Measurements from ENCODE around the gene CYRIA.

The CYRIA gene

GRCh38 chr2:16657671-16658070 is 8.0 kb downstream of the CYRIA start:
- H3K4me3 ChIP-seq (ENCODE audit: low read depth, low read length): no peak overlapping the region
- TF ChIP-seq CTCF (IDR thresholded peaks at IDR 0.05; ENCODE audit: borderline replicate concordance, insufficient read depth, low read depth, low read length): no peak

- H3K4me3 ChIP-seq (ENCODE audit: low read depth, low read length): no peak overlapping the region
- no peak for TF ChIP-seq CTCF (IDR thresholded peaks at IDR 0.05; ENCODE audit: borderline replicate concordance, insufficient read depth, low read depth, low read length)
Measured at GRCh38 chr2:16656784-16657391, 8.7 kb downstream of the CYRIA start.

- TF ChIP-seq CTCF (IDR thresholded peaks at IDR 0.05; ENCODE audit: borderline replicate concordance, insufficient read depth, low read depth, low read length): no peak
Measured at GRCh38 chr2:16655905-16656642, 9.6 kb downstream of the CYRIA start.

DNA sequence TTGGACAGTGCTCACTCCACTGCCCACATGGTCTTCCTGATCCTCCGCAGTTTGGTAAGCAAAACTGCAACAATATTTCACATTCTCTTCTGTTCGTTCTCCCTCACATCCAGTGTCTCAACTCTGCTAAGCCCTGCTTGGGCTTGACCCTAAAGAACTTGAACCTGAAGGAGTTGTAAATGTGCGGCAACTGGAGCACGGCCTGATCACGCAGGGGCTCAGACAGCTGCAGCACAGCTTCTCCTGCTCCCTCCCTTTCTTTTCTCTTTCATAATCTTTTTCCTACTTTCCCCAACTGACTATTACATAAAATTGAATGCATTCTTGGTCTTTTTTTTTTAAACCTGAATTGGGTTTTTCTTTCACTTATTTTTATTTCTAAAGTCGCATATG is 10.2 kb downstream of the CYRIA start:
- no peak overlapping the region for H3K4me3 ChIP-seq (ENCODE audit: low read depth, low read length)
- TF ChIP-seq CTCF (IDR thresholded peaks at IDR 0.05; ENCODE audit: borderline replicate concordance, insufficient read depth, low read depth, low read length): no peak

More at GRCh38 chr2:16655905-16656642, 9.6 kb downstream of the CYRIA start:
- H3K4me3 ChIP-seq (ENCODE audit: low read depth, low read length): no peak overlapping the region

DNA sequence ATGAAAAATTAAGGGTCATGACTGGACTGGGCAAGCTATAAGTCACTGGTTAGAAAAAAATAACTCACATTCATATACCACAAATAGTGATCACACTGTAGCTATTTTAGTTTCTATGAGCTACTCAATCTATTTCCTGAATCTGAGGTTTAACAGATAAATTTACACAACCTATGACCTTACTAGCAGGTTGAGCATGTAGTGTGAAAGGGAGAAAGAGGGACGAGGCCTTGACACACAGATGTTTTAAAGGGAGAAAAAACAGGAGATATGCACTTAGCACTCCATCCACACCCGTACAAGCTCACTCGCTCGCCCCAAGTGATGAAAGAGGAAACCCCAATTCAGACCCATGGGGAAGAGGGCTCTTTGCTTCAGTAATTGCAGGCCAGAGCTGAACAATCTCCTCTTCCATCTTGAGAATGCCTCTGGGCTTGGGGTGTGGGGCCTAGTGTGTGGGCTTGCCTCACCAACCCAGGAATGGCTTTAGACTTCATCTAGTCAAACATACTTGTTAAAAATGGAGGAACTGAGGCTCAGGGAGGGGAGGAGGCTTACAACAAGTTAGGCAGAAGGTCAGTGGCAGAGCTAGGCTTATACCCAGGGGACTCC is 10.7 kb downstream of the CYRIA start:
- no peak overlapping the region for H3K4me3 ChIP-seq (ENCODE audit: low read depth, low read length)
- TF ChIP-seq CTCF (IDR thresholded peaks at IDR 0.05; ENCODE audit: borderline replicate concordance, insufficient read depth, low read depth, low read length): no peak

GRCh38 chr2:16653799-16654198 is 11.8 kb downstream of the CYRIA start:
- H3K4me3 ChIP-seq (ENCODE audit: low read depth, low read length): no peak overlapping the region
- no peak for TF ChIP-seq CTCF (IDR thresholded peaks at IDR 0.05; ENCODE audit: borderline replicate concordance, insufficient read depth, low read depth, low read length)

DNA sequence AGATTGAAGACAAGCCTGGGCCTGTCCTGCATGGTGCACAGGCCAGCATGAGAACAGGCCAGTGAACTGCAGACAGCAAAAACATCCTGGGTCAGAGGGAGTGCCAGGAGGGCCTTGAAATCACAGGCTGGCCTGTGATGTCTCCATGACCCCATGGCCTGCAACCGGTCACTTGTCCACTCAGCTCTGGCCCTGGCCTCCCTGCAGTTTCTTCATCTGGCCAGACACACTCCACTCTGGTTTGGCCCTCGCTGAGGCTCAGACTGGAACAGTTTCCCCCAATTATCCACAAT is 12.6 kb downstream of the CYRIA start:
- no peak for TF ChIP-seq CTCF (IDR thresholded peaks at IDR 0.05; ENCODE audit: borderline replicate concordance, insufficient read depth, low read depth, low read length)
- H3K4me3 ChIP-seq (ENCODE audit: low read depth, low read length): no peak overlapping the region
